ENCODE data around the gene USH1G. TPM values are rescaled to one million over a fixed set of nuclear protein-coding genes. Genes with fewer than 3 reads are reported as not detected.

The USH1G gene
- polyA plus RNA-seq, 3 donors from 2014 or later = not detected

GRCh38 chr17:74950207-74950606 is 27.2 kb upstream of the USH1G start:
- H3K27ac Mint-ChIP-seq = no peak overlapping the region
- H3K9me3 Mint-ChIP-seq = no peaks in the 10 kb centered on the region
- H3K27me3 Mint-ChIP-seq (ENCODE audit: low read depth in 3 of 3) = peaks cover 2 to 8% (median 3%) of the 10 kb centered on the region in 3 donors
- no peaks in the 10 kb centered on the region for H3K36me3 Mint-ChIP-seq
- no peak for DNase-seq
- H3K4me1 Mint-ChIP-seq = no peaks in the 10 kb centered on the region
- no peak overlapping the region for H3K4me3 Mint-ChIP-seq

DNA sequence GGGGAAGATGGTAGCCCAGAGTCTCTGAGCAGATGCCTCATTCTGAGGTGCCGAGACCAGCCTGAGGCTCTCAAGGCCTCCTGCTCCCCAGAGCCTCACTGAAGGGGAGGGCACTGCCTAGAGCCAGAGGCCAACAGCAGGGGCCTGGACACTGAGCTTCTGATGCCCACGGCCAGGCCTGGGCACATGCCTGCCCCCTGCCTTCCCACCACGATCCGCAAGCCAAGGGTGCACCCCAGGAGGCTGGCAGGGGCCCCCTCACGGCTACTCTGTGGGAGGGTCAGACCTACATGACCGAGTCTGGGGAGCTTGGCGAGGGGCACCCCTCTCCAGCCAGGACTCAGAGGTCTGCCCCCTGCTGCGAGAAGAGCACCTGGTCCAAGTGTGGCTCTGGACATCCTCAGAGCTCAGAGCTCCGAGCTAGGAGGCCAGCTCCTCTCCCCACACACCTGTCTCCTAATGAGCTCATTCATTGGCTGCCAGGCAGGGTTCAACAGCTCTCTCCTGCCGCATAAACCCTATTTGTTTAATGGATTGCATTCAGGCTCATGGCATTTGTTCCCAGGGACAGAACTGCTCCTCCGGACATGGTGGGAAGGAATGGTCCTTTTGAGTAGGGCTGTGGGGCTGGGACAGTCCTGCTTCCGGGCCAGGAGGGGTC is 26.5 kb upstream of the USH1G start:
- DNase-seq = no peak
- Mint-ChIP-seq H3K27ac (no peak overlapping the region), H3K36me3 (no peaks in the 10 kb centered on the region), H3K9me3 (no peaks in the 10 kb centered on the region), H3K27me3 (ENCODE audit: low read depth in 3 of 3) (peaks cover 0 to 10% (median 2%) of the 10 kb centered on the region in 3 donors), H3K4me3 (no peak overlapping the region), H3K4me1 (no peaks in the 10 kb centered on the region)

DNA sequence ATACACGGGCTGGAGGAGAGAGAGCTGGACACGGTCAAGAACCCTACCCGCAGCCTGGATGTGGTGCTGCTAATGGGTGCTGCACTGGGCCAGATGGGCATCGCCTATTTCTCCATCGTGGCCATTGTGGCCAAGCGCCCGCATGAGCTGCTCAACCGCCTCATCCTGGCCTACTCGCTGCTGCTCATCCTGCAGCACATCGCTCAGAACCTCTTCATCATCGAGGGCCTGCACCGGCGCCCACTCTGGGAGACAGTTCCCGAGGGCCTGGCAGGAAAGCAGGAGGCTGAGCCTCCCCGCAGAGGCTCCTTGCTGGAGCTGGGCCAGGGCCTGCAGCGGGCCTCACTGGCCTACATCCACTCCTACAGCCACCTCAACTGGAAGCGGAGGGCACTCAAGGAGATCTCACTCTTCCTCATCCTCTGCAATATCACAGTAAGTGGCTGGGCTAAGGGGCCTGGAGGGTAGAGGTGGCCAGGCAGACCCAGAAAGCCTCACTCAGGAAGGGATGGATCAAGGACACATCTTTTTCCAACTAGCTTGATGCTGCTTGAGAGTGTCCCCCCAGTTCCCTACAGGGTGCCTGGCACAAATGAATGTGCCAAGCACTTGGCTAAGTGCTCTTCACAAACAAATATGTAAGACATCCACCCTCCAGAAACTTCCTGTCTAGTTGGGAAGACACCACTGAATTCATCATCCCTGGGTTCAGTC is 24.1 kb upstream of the USH1G start:
- no peaks in the 10 kb centered on the region for H3K36me3 Mint-ChIP-seq
- no peak for DNase-seq
- H3K4me3 Mint-ChIP-seq = no peak overlapping the region
- peaks cover 3 to 11% (median 4%) of the 10 kb centered on the region in 3 donors for H3K27me3 Mint-ChIP-seq (ENCODE audit: low read depth in 3 of 3)
- no peaks in the 10 kb centered on the region for H3K9me3 Mint-ChIP-seq
- H3K27ac Mint-ChIP-seq = no peak overlapping the region
- H3K4me1 Mint-ChIP-seq = no peaks in the 10 kb centered on the region

GRCh38 chr17:74946641-74947040 is 23.6 kb upstream of the USH1G start:
- peaks cover 4 to 11% (median 5%) of the 10 kb centered on the region in 3 donors for H3K27me3 Mint-ChIP-seq (ENCODE audit: low read depth in 3 of 3)
- H3K4me3 Mint-ChIP-seq = no peak overlapping the region
- H3K36me3 Mint-ChIP-seq = no peaks in the 10 kb centered on the region
- no peaks in the 10 kb centered on the region for H3K9me3 Mint-ChIP-seq
- no peaks in the 10 kb centered on the region for H3K4me1 Mint-ChIP-seq
- DNase-seq = no peak
- no peak overlapping the region for H3K27ac Mint-ChIP-seq

- Mint-ChIP-seq H3K9me3 (no peaks in the 10 kb centered on the region), H3K4me3 (no peak overlapping the region), H3K4me1 (no peaks in the 10 kb centered on the region), H3K36me3 (no peaks in the 10 kb centered on the region), H3K27me3 (ENCODE audit: low read depth in 3 of 3) (peaks cover 5 to 11% (median 7%) of the 10 kb centered on the region in 3 donors), H3K27ac (no peak overlapping the region)
- DNase-seq = no peak
Measured at GRCh38 chr17:74945543-74945942, 22.5 kb upstream of the USH1G start.

GRCh38 chr17:74943808-74944522 is 20.9 kb upstream of the USH1G start:
- DNase-seq = no peak
- Mint-ChIP-seq H3K4me1 (no peaks in the 10 kb centered on the region), H3K27me3 (ENCODE audit: low read depth in 3 of 3) (peaks cover 5 to 11% (median 7%) of the 10 kb centered on the region in 3 donors), H3K27ac (no peak overlapping the region), H3K9me3 (no peaks in the 10 kb centered on the region), H3K4me3 (no peak overlapping the region), H3K36me3 (no peaks in the 10 kb centered on the region)

DNA sequence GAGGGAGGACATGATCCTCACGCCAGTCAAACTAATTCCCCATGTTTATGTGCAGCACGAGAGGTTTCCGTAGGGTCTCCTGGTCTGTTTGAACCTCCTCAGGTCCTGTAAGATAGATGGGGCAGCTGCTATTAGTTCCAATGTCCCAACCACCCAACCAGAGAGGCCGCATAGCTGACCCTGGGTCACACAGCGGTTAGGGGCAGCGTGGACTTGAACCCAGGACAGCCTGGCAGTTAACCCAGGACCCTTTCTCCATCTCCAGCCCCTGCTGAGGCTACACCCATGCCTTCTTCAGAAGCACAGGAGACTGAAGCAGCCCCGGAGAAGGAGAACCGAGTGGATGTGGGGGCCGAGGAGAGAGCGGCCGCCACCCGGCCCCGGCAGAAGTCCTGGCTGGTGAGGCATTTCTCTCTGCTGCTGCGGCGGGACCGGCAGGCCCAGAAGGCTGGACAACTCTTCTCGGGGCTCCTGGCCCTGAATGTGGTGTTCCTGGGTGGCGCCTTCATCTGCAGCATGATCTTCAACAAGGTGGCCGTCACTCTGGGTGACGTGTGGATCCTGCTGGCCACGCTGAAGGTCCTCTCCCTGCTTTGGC is 18.2 kb upstream of the USH1G start:
- Mint-ChIP-seq H3K4me3 (no peak overlapping the region), H3K27me3 (ENCODE audit: low read depth in 3 of 3) (peaks cover 13 to 16% (median 13%) of the 10 kb centered on the region in 3 donors), H3K9me3 (peaks cover 0 to 3% (median 0%) of the 10 kb centered on the region in 6 donors), H3K4me1 (peaks cover 0 to 1% of the 10 kb centered on the region in 2 donors), H3K27ac (no peak overlapping the region), H3K36me3 (no peaks in the 10 kb centered on the region)
- no peak for DNase-seq

DNA sequence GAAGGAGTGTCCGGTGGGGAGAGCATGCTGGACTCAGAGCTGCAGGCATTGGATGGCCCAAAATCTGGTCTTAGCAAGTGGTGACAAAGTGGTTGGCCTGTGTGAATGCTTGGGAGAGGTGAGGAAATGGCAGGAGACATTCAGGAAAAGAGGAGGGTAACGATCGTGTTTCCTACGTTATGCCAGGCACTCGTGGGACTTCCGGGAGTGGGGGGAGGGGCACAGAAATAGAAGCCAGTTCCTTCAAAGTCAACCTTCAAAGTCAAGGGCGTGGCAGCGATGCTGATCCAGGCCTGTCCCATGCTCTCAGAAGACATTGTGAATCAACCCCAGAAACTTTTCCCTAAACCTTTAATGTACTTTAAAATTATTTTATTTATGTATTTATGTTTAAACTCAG is 16.5 kb upstream of the USH1G start:
- no peak overlapping the region for H3K4me3 Mint-ChIP-seq
- peaks cover 0 to 3% (median 0%) of the 10 kb centered on the region in 6 donors for H3K9me3 Mint-ChIP-seq
- peaks cover 0 to 1% of the 10 kb centered on the region in 2 donors for H3K4me1 Mint-ChIP-seq
- DNase-seq = no peak
- H3K36me3 Mint-ChIP-seq = no peaks in the 10 kb centered on the region
- H3K27ac Mint-ChIP-seq = no peak overlapping the region
- peaks cover 9 to 19% (median 18%) of the 10 kb centered on the region in 3 donors for H3K27me3 Mint-ChIP-seq (ENCODE audit: low read depth in 3 of 3)

DNA sequence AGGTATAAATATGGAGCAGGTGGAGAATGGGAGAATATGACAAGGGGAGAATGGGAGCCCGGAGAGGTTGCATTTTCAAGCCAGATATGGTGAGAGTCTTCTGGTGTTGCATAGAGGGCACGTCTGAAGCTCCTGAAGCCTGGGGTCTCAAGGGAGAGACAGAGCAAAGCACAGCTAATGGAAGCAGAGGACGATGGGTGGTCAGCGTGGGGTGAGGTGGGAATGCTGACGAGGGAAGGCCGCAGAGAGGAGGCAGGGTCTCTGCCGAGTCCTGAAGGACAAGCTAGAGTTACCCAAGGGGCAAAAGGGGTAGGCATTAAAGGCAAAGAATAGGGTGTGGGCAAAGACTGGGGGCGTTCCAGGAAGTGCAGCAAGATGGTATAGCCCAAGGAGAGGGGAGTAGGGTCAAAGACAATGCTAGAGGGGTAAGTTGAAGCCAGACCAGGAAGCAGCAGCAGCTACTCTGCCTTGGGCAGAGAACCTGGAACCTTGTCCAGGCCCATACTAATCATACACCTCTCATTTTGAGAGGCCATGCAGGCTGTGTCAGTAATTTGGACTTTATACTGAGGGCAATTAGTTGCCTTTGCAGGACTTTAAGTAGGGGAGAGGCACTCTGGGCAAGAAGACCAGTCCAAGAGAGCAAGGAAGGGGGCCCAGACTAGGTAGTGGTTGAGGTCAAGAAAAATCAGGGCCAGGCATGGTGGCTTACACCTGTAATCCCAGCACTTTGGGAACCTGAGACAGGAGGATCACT is 15.3 kb upstream of the USH1G start:
- Mint-ChIP-seq H3K4me1 (peaks cover 0 to 1% of the 10 kb centered on the region in 2 donors), H3K9me3 (peaks cover 0 to 3% (median 0%) of the 10 kb centered on the region in 6 donors), H3K36me3 (no peaks in the 10 kb centered on the region), H3K27ac (no peak overlapping the region), H3K4me3 (no peak overlapping the region), H3K27me3 (ENCODE audit: low read depth in 3 of 3) (peaks cover 9 to 23% (median 18%) of the 10 kb centered on the region in 3 donors)
- no peak for DNase-seq

DNA sequence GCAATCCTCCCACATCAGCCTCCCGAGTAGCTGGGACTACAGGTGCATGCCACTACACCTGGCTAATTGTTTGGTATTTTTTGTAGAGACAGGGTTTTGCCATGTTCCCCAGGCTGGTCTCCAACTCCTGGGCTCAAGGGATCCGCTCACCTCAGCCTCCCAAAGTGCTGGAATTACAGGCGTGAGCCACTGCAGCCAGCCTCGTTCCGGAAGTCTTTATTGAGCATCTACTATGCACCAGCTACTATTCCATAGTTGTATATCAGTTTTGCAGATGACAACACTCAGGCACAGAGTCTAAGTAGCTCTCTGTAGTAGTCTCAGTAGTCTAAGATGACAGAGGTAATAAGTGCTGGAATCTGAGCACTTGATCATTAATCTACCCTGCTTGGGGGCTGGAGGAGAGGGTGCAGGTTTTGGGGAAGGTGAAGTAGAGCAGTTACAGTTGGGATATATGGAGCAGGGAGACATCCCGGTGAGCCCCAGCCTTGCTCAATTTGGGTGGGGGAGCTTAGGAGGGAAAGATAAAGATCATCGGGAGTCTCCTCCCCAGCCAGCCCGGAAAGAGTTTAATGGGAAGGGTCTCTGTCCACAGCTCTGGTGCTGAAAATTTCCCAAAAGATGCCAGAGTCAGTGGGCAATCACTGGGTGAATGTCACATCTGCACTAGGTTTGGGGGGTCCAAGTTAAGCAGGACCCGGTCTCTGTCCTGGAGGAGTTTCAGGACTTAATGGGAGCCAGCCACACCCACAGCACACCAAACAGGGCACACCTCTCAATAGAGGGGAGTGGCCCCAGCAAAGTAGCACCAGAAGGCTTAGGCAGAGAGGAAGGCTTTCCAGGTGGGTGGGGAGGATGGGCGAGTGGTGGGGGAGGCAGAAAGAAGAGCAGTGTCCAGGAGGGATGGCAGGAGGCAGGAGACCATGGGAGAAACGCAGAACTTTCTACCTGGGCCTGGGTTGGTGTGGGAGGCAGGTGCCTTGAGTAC is 14.3 kb upstream of the USH1G start:
- Mint-ChIP-seq H3K27me3 (ENCODE audit: low read depth in 3 of 3) (peaks cover 8 to 21% (median 14%) of the 10 kb centered on the region in 3 donors), H3K27ac (no peak overlapping the region), H3K4me1 (peaks cover 0 to 1% of the 10 kb centered on the region in 2 donors), H3K36me3 (no peaks in the 10 kb centered on the region), H3K9me3 (peaks cover 0 to 3% (median 0%) of the 10 kb centered on the region in 6 donors), H3K4me3 (no peak overlapping the region)
- no peak for DNase-seq

- no peak for DNase-seq
- Mint-ChIP-seq H3K27me3 (ENCODE audit: low read depth in 3 of 3) (peaks cover 8 to 20% (median 14%) of the 10 kb centered on the region in 3 donors), H3K27ac (no peak overlapping the region), H3K9me3 (peaks cover 0 to 3% (median 0%) of the 10 kb centered on the region in 6 donors), H3K36me3 (no peaks in the 10 kb centered on the region), H3K4me1 (peaks cover under 1 to 1% of the 10 kb centered on the region in 2 donors), H3K4me3 (no peak overlapping the region)
Measured at GRCh38 chr17:74936470-74936799, 13.4 kb upstream of the USH1G start.

DNA sequence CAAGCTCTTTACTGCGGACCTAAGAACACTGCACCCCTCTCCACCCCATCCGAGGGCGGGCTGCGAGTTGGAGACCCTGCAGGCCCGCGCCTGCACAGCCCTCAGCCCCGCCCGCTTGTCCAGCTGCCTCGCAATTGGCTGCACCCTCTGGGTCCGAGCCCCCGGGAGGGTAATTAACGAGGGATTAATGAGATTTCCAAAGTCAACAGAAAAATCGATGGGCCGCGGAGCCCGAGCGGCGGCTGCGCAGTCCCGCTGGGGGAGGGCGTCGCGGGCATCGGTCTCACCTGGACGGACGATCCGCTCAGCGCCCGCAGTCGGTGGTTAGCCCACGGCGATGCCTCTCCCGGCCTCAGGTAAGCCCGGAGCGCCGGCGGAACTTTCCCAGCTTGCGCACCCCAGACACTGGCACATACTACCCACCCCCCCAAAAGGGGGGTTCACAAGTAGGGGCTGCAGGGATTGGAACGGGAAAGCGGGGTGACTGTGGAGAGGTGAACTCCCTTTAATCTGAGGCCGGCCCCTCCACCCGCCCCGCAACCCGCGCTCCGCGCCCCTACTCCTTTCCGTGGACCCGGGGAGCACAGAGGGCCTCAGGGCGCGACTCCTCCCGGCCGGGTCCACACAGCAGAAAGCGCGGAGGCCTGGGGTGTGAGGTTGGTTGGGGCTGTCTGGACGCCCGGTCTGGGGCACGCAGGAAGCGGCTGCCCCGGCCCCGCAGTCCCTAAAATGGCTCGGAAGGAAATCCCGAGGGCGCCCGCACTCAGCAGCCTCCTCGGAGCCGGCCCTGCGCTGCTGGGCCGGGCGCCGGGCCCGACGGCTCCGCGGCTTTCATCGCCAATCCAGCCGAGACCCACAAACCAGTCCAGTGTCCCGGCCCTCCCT is 12.8 kb upstream of the USH1G start, which contains the start of gene OTOP3:
TSS of gene OTOP3 (plus strand) at position 314 of the 885 bp plus-strand sequence. CDS start at position 338, 24 bp downstream.
- no peaks in the 10 kb centered on the region for H3K36me3 Mint-ChIP-seq
- H3K9me3 Mint-ChIP-seq = peaks cover 0 to 3% (median 0%) of the 10 kb centered on the region in 6 donors
- H3K27ac Mint-ChIP-seq = no peak within 1 kb of the TSS
- DNase-seq = no peak
- peaks cover 8 to 23% (median 15%) of the 10 kb centered on the region in 3 donors for H3K27me3 Mint-ChIP-seq (ENCODE audit: low read depth in 3 of 3)
- no peak within 1 kb of the TSS for H3K4me3 Mint-ChIP-seq
- peaks cover 1 to 5% of the 10 kb centered on the region in 2 donors for H3K4me1 Mint-ChIP-seq
